IPS DF 6.9 (cell line): ENCODE results near the gene IDH2.
"Not testable (repeated sequence)": the region's sequence is repeated elsewhere in the genome, so short reads cannot be mapped to it uniquely, and the experiment has no call there.

ENCODE experiments used
- DNase-seq: peaks from one replicate; pipeline ENCODE4 v3.0.0-alpha.2; 2013; ENCODE audit warnings: low read depth, low spot score
- H3K27ac ChIP-seq: one replicate; pipeline ENCODE4 v1.5.1; 2013; ENCODE audit warnings: low read length, control low read depth
- H3K27me3 ChIP-seq: 2 replicates; pipeline ENCODE4 v1.6.1; 2013; ENCODE audit warnings: mild to moderate bottlenecking, low read length; ENCODE audit not compliant: control insufficient read depth, insufficient read depth
- H3K36me3 ChIP-seq: 2 replicates; pipeline ENCODE4 v1.6.1; 2013; ENCODE audit warnings: low read length; ENCODE audit not compliant: control insufficient read depth, insufficient read depth
- H3K4me1 ChIP-seq: 2 replicates; pipeline ENCODE4 v1.6.1; 2013; ENCODE audit warnings: low read length; ENCODE audit not compliant: control insufficient read depth, insufficient read depth
- H3K4me3 ChIP-seq: 2 replicates; pipeline ENCODE4 v1.5.1; 2013; ENCODE audit warnings: mild to moderate bottlenecking, low read length
- H3K9me3 ChIP-seq: 2 replicates; pipeline ENCODE4 v1.6.1; 2013; ENCODE audit warnings: low read length, inconsistent platforms; ENCODE audit not compliant: control insufficient read depth, insufficient read depth
- whole genome bisulfite sequencing: extraction: QIAGEN DNeasy Blood & Tissue Kit; methylation state at CpG from one replicate; pipeline ENCODE4 v1.1.7; 2013; ENCODE audit warnings: mixed read lengths, missing lambda C conversion rate; ENCODE audit not compliant: insufficient read length, insufficient coverage; 5-methylcytosine and 5-hydroxymethylcytosine counted together

The IDH2 gene

GRCh38 chr15:90139549-90139948, 37.3 kb upstream of the IDH2 start:
- not testable (repeated sequence) for H3K4me1 ChIP-seq, H3K36me3 ChIP-seq, DNase-seq, H3K9me3 ChIP-seq, H3K27ac ChIP-seq, H3K27me3 ChIP-seq, H3K4me3 ChIP-seq
- WGBS, result no CpG with 5 or more reads among the region's 8 CpGs

- H3K4me1 ChIP-seq, result no peaks in the 10 kb centered on the region; the same call in 1 of the 2 replicates
- H3K4me3 ChIP-seq, result no peak overlapping the region
- no peaks in the 10 kb centered on the region for H3K36me3 ChIP-seq
- WGBS, result no CpG with 5 or more reads among the region's 11 CpGs
- no peaks in the 10 kb centered on the region for H3K27me3 ChIP-seq
- H3K27ac ChIP-seq, result no peak overlapping the region
- no peaks in the 10 kb centered on the region for H3K9me3 ChIP-seq
- no peak for DNase-seq
Observed at GRCh38 chr15:90138071-90138833, 36.0 kb upstream of the IDH2 start.

GRCh38 chr15:90132437-90132836, 30.2 kb upstream of the IDH2 start:
- no peak for DNase-seq
- Histone ChIP-seq H3K4me3 (no peak overlapping the region), H3K36me3 (no peaks in the 10 kb centered on the region), H3K9me3 (no peaks in the 10 kb centered on the region), H3K27ac (no peak overlapping the region), H3K4me1 (no peaks in the 10 kb centered on the region), H3K27me3 (no peaks in the 10 kb centered on the region)
- no CpG with 5 or more reads among the region's 5 CpGs for WGBS

- Histone ChIP-seq H3K4me1 (peaks cover 2% of the 10 kb centered on the region; the same call in 1 of the 2 replicates), H3K4me3 (no peak overlapping the region), H3K36me3 (no peaks in the 10 kb centered on the region), H3K27me3 (no peaks in the 10 kb centered on the region), H3K9me3 (no peaks in the 10 kb centered on the region), H3K27ac (no peak overlapping the region)
- no CpG with 5 or more reads among the region's 2 CpGs for WGBS
- DNase-seq, result no peak
Observed at GRCh38 chr15:90131848-90132247, 29.6 kb upstream of the IDH2 start.

- no peaks in the 10 kb centered on the region for H3K36me3 ChIP-seq
- H3K4me3 ChIP-seq, result no peak overlapping the region
- no CpG with 5 or more reads among the region's 8 CpGs for WGBS
- H3K27me3 ChIP-seq, result no peaks in the 10 kb centered on the region
- no peak for DNase-seq
- no peak overlapping the region for H3K27ac ChIP-seq
- peaks cover 6% of the 10 kb centered on the region; the same call in 1 of the 2 replicates for H3K4me1 ChIP-seq
- no peaks in the 10 kb centered on the region for H3K9me3 ChIP-seq
Observed at GRCh38 chr15:90130291-90130690, 28.0 kb upstream of the IDH2 start.

GRCh38 chr15:90126596-90127435, 24.5 kb upstream of the IDH2 start:
- DNase-seq, result peak; percentile 41
- H3K9me3 ChIP-seq, result no peaks in the 10 kb centered on the region
- H3K4me3 ChIP-seq, result no peak overlapping the region
- WGBS, result no CpG with 5 or more reads among the region's 10 CpGs
- no peaks in the 10 kb centered on the region for H3K27me3 ChIP-seq
- H3K27ac ChIP-seq, result peak overlapping the region; percentile 21
- no peaks in the 10 kb centered on the region for H3K36me3 ChIP-seq
- H3K4me1 ChIP-seq, result peaks cover 6% of the 10 kb centered on the region; the same call in 1 of the 2 replicates

GRCh38 chr15:90126022-90126421, 23.8 kb upstream of the IDH2 start:
- DNase-seq, result no peak
- H3K4me3 ChIP-seq, result no peak overlapping the region
- no peaks in the 10 kb centered on the region for H3K27me3 ChIP-seq
- peaks cover 6% of the 10 kb centered on the region; the same call in 1 of the 2 replicates for H3K4me1 ChIP-seq
- no CpG with 5 or more reads among the region's 6 CpGs for WGBS
- no peak overlapping the region for H3K27ac ChIP-seq
- H3K36me3 ChIP-seq, result no peaks in the 10 kb centered on the region
- no peaks in the 10 kb centered on the region for H3K9me3 ChIP-seq

- peaks cover 6% of the 10 kb centered on the region; the same call in 1 of the 2 replicates for H3K4me1 ChIP-seq
- no peak overlapping the region for H3K27ac ChIP-seq
- no peaks in the 10 kb centered on the region for H3K27me3 ChIP-seq
- no peak overlapping the region for H3K4me3 ChIP-seq
- no peaks in the 10 kb centered on the region for H3K36me3 ChIP-seq
- no peaks in the 10 kb centered on the region for H3K9me3 ChIP-seq
- DNase-seq, result no peak
Observed at GRCh38 chr15:90124507-90124906, 22.2 kb upstream of the IDH2 start.

- DNase-seq, result no peak
- WGBS, result no CpG with 5 or more reads among the region's 6 CpGs
Observed at GRCh38 chr15:90121086-90121485, 18.8 kb upstream of the IDH2 start.

GRCh38 chr15:90119367-90119766, 17.1 kb upstream of the IDH2 start:
- Histone ChIP-seq H3K9me3 (no peaks in the 10 kb centered on the region), H3K4me3 (no peak overlapping the region), H3K36me3 (no peaks in the 10 kb centered on the region), H3K4me1 (no peaks in the 10 kb centered on the region), H3K27ac (no peak overlapping the region), H3K27me3 (no peaks in the 10 kb centered on the region)
- no peak for DNase-seq

More at GRCh38 chr15:90121086-90121485, 18.8 kb upstream of the IDH2 start:
- no peaks in the 10 kb centered on the region for H3K27me3 ChIP-seq
- H3K4me3 ChIP-seq, result no peak overlapping the region
- no peaks in the 10 kb centered on the region for H3K4me1 ChIP-seq
- no peaks in the 10 kb centered on the region for H3K36me3 ChIP-seq
- H3K27ac ChIP-seq, result no peak overlapping the region
- H3K9me3 ChIP-seq, result no peaks in the 10 kb centered on the region
